OCI-LY1 (cell line): ENCODE measurements around the gene TRABD2B.

Experiments used
- H2AFZ ChIP-seq: fragments of 200-600 bp; sonication (generic), shearing (Covaris generic); 2 replicates; pipeline ENCODE4 v1.6.0; 2014; ENCODE audit warnings: antibody characterized with exemption, mild to moderate bottlenecking, low read length
- H3F3A ChIP-seq: fragments of 200-600 bp; sonication (generic), shearing (Covaris generic); 2 replicates; pipeline ENCODE4 v1.6.0; 2014; ENCODE audit warnings: mild to moderate bottlenecking, antibody characterized with exemption, low read length, moderate library complexity; ENCODE audit not compliant: insufficient read depth
- H3K27ac ChIP-seq: fragments of 200-600 bp; sonication (generic); 2 replicates; pipeline ENCODE4 v1.5.1; 2014; ENCODE audit warnings: low read length, mixed run types, mild to moderate bottlenecking, low read depth; ENCODE audit not compliant: poor library complexity, severe bottlenecking
- H3K27me3 ChIP-seq: fragments of 200-600 bp; sonication (generic); 2 replicates; pipeline ENCODE4 v1.6.0; 2014; ENCODE audit warnings: antibody characterized with exemption, mild to moderate bottlenecking, low read length, moderate library complexity; ENCODE audit not compliant: insufficient read depth
- H3K36me3 ChIP-seq: fragments of 200-600 bp; sonication (generic); 2 replicates; pipeline ENCODE4 v1.6.1; 2014; ENCODE audit warnings: mild to moderate bottlenecking, antibody characterized with exemption, low read length, moderate library complexity, mixed read lengths; ENCODE audit not compliant: insufficient read depth
- H3K4me1 ChIP-seq: fragments of 200-600 bp; sonication (generic); 2 replicates; pipeline ENCODE4 v1.5.1; 2014; ENCODE audit warnings: mild to moderate bottlenecking, low read length, moderate library complexity; ENCODE audit not compliant: insufficient read depth, severe bottlenecking
- H3K4me2 ChIP-seq: fragments of 200-600 bp; sonication (generic), shearing (Covaris generic); 2 replicates; pipeline ENCODE4 v1.6.1; 2014; ENCODE audit warnings: low read length
- H3K4me3 ChIP-seq: fragments of 200-600 bp; sonication (generic); 2 replicates; pipeline ENCODE4 v1.5.1; 2014; ENCODE audit warnings: low read length, low read depth, mild to moderate bottlenecking, mixed read lengths; ENCODE audit not compliant: poor library complexity, severe bottlenecking
- H3K79me2 ChIP-seq: fragments of 200-600 bp; shearing (Covaris generic); 2 replicates; pipeline ENCODE4 v1.6.1; 2016; ENCODE audit warnings: mixed run types, low read length, mixed read lengths; ENCODE audit not compliant: insufficient read depth
- H3K9ac ChIP-seq: fragments of 200-600 bp; sonication (generic), shearing (Covaris generic); 2 replicates; pipeline ENCODE4 v1.6.1; 2014; ENCODE audit warnings: mild to moderate bottlenecking, low read length, mixed read lengths
- H3K9me2 ChIP-seq: fragments of 200-600 bp; sonication (generic), shearing (Covaris generic); 2 replicates; pipeline ENCODE4 v1.6.1; 2014; ENCODE audit warnings: low read depth, mild to moderate bottlenecking, low read length, mixed read lengths
- H3K9me3 ChIP-seq: fragments of 200-600 bp; shearing (Covaris generic); 2 replicates; pipeline ENCODE4 v1.6.1; 2014; ENCODE audit warnings: low read length, mixed read lengths
- H4K20me1 ChIP-seq: fragments of 200-600 bp; sonication (generic), shearing (Covaris generic); 2 replicates; pipeline ENCODE4 v1.6.0; 2016; ENCODE audit warnings: mild to moderate bottlenecking, low read length; ENCODE audit not compliant: insufficient read depth
- EZH2 ChIP-seq: fragments of 200-600 bp; sonication (generic), shearing (Covaris generic); IDR thresholded peaks from 2 replicates; pipeline ENCODE4 v1.8.0; 2017; ENCODE audit warnings: borderline replicate concordance, mixed run types, mild to moderate bottlenecking, antibody characterized with exemption, low read length, moderate library complexity, mixed read lengths
- TF ChIP-seq, protein P1 (sequence below): fragments of 200-600 bp; sonication (generic), shearing (Covaris generic); IDR thresholded peaks from 2 replicates; pipeline ENCODE4 v1.5.1; 2017; ENCODE audit warnings: mild to moderate bottlenecking, antibody characterized with exemption, low read length, moderate library complexity, mixed read lengths

Gene TRABD2B

DNA sequence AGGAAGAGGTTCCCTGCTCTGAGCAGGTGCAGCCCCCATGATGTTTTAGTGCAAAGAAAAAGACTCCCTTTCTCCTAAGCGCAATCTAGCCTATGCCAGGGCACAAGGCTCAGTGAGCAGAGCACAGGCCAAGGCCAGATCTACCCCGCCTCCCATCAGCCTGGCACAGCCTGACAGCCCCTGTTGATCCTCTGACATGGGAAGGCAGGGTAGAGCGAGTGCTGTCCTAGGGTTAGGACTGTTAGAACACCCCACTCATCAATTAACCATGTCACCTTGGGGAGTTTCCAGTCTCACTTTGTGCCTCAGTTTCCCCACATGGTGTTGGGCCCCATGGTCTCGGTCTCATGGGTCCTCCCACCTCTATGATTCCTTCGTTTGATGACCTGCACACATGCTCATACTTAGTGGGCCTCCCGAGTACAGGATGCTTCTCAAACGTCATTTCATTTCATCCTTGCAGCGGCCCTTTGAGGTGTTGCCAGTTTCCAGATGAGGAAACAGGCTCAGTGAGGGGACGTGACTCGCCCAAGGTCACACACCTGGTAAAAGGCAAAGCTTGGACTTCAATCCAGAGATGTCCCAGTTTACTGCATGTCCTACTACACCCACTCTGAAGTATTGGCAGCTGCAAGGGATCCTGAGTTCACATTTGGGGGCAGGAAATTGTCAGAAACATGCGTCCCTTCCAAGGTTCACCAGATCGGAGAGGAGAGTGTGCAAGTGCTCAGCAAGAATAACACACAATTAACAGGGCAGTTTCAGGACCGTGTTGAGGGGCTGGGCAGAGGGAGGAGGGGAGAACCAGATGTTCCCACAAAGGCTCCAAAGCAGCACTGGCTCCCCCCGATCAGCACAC lies 213.3 kb downstream of the TRABD2B start:
- Histone ChIP-seq H3K4me1 (no peaks in the 10 kb centered on the region), H3K4me2 (no peak overlapping the region), H3K27me3 (no peaks in the 10 kb centered on the region), H3F3A (no peaks in the 10 kb centered on the region), H3K27ac (no peak overlapping the region), H4K20me1 (no peaks in the 10 kb centered on the region), H3K9me3 (no peaks in the 10 kb centered on the region), H3K9ac (no peak overlapping the region), H3K4me3 (no peak overlapping the region), H3K79me2 (no peaks in the 10 kb centered on the region), H2AFZ (no peak overlapping the region), H3K9me2 (no peaks in the 10 kb centered on the region), H3K36me3 (no peaks in the 10 kb centered on the region)
- no peak for TF ChIP-seq EZH2
- TF ChIP-seq, protein P1, sequence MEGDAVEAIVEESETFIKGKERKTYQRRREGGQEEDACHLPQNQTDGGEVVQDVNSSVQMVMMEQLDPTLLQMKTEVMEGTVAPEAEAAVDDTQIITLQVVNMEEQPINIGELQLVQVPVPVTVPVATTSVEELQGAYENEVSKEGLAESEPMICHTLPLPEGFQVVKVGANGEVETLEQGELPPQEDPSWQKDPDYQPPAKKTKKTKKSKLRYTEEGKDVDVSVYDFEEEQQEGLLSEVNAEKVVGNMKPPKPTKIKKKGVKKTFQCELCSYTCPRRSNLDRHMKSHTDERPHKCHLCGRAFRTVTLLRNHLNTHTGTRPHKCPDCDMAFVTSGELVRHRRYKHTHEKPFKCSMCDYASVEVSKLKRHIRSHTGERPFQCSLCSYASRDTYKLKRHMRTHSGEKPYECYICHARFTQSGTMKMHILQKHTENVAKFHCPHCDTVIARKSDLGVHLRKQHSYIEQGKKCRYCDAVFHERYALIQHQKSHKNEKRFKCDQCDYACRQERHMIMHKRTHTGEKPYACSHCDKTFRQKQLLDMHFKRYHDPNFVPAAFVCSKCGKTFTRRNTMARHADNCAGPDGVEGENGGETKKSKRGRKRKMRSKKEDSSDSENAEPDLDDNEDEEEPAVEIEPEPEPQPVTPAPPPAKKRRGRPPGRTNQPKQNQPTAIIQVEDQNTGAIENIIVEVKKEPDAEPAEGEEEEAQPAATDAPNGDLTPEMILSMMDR: no peak

DNA sequence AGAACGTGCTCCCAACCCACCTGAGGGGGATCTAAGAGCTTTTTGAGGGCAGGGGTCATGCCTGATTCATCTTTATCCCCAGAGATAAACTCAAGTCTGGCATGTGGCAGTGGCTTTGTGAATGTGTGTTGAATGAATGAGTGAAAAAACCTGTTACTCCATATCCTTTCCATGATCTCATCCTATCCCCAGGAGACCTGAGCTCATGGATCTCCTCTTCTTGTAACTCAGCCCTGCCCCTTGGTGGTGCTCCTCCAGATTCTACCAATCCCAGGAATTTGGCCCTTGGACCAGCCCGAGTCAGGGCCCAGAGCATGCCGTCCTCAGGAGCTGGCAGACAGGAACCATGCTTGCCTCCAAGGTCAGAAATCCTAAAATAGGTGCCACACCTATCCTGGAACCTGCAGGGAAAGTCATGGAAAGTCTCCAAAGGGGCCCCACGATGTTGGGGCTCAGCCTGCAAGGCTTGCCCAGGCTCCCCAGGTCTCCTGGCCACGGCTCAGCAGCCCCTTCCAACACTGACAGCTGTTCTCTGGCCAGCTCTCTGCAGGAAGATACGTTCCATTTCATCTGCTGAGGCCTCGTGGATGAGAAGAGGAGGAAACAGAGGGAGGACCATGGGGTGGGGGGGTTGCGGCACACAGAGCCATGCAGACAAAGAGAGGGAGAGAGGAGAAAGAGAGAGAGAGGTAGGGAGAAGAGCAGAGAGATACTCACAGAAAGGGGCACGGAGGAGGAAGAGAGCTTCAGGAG lies 214.6 kb downstream of the TRABD2B start:
- H3K9me3 ChIP-seq: no peaks in the 10 kb centered on the region
- no peaks in the 10 kb centered on the region for H3K36me3 ChIP-seq
- no peak overlapping the region for H3K4me2 ChIP-seq
- H3K4me3 ChIP-seq: no peak overlapping the region
- no peak overlapping the region for H3K27ac ChIP-seq
- H4K20me1 ChIP-seq: no peaks in the 10 kb centered on the region
- no peaks in the 10 kb centered on the region for H3K4me1 ChIP-seq
- H3K9me2 ChIP-seq: no peaks in the 10 kb centered on the region
- H3K27me3 ChIP-seq: no peaks in the 10 kb centered on the region
- TF ChIP-seq EZH2: no peak
- TF ChIP-seq, protein P1: no peak
- H3F3A ChIP-seq: no peaks in the 10 kb centered on the region
- H3K9ac ChIP-seq: no peak overlapping the region
- no peaks in the 10 kb centered on the region for H3K79me2 ChIP-seq
- H2AFZ ChIP-seq: no peak overlapping the region

DNA sequence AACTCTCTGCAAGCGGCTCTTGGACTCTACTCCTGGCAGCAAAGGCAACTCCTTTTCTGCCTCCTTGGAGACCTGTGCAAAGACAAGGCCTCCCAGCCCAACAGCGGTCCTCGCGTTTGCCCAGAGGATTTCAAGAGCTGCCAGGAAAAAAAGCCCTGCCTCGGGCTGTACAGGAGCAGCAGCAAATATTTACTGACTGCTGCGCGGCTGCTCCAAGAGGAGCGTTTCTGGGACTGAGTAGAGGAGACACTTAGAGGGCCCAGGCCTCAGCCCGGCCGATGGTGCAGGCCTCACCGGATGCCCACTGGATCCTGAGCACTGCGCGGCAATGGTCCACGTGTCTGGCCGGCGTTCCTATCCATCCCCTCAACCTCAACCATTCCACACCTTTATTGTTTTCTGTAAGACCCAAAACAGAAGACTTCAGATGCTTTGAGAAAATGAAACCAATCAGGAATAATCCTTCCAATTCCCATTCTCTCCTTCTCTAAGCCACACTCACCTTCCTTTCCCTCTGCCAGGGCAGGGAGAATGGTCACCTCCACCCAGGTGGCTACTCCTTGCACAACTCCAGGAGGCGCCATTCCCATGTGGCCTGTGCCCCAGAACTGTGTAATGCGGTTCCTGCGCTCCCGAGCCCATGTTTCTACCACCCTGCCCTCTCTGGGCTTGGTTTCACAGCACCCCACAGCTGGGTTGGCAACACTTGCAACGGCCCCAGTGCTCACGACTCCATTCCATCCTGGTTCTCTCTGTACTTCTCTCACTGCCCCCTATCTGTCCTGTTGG lies 215.8 kb downstream of the TRABD2B start:
- H3K4me1 ChIP-seq: no peaks in the 10 kb centered on the region
- no peaks in the 10 kb centered on the region for H3K36me3 ChIP-seq
- H4K20me1 ChIP-seq: no peaks in the 10 kb centered on the region
- H3K4me2 ChIP-seq: no peak overlapping the region
- no peaks in the 10 kb centered on the region for H3F3A ChIP-seq
- H3K9me3 ChIP-seq: no peaks in the 10 kb centered on the region
- H3K27ac ChIP-seq: no peak overlapping the region
- no peak overlapping the region for H3K9ac ChIP-seq
- TF ChIP-seq, protein P1: no peak
- no peak for TF ChIP-seq EZH2
- H3K79me2 ChIP-seq: no peaks in the 10 kb centered on the region
- H2AFZ ChIP-seq: no peak overlapping the region
- no peak overlapping the region for H3K4me3 ChIP-seq
- no peaks in the 10 kb centered on the region for H3K9me2 ChIP-seq
- no peaks in the 10 kb centered on the region for H3K27me3 ChIP-seq
